GM19397 (cell line): ENCODE measurements around the gene IGFBP4.

ENCODE experiments used
- ATAC-seq: cut with Tn5 transposase; IDR thresholded peaks from one replicate; pipeline ENCODE4 v1.9.1; 2021; ENCODE audit warnings: mild to moderate bottlenecking, moderate library complexity; ENCODE audit not compliant: unreplicated experiment

The IGFBP4 gene

GRCh38 chr17:40486522-40487370 is 43.5 kb downstream of the IGFBP4 start:
- no peak for ATAC-seq

- no peak for ATAC-seq
Measured at GRCh38 chr17:40487371-40488020, 44.2 kb downstream of the IGFBP4 start.

GRCh38 chr17:40490289-40490853 is 47.1 kb downstream of the IGFBP4 start:
- no peak for ATAC-seq

- no peak for ATAC-seq
Measured at GRCh38 chr17:40490982-40491381, 47.7 kb downstream of the IGFBP4 start.

GRCh38 chr17:40491486-40491885 is 48.2 kb downstream of the IGFBP4 start:
- no peak for ATAC-seq

- ATAC-seq: no peak
Measured at GRCh38 chr17:40493697-40494096, 50.4 kb downstream of the IGFBP4 start.

GRCh38 chr17:40495140-40495539 is 51.9 kb downstream of the IGFBP4 start:
- no peak for ATAC-seq

GRCh38 chr17:40496170-40496569 is 52.9 kb downstream of the IGFBP4 start:
- no peak for ATAC-seq

- ATAC-seq: no peak
Measured at GRCh38 chr17:40496634-40497420, 53.6 kb downstream of the IGFBP4 start.

GRCh38 chr17:40497695-40498094 is 54.4 kb downstream of the IGFBP4 start:
- no peak for ATAC-seq

- no peak for ATAC-seq
Measured at GRCh38 chr17:40498281-40499084, 55.2 kb downstream of the IGFBP4 start.

GRCh38 chr17:40499551-40500189 is 56.4 kb downstream of the IGFBP4 start:
- no peak for ATAC-seq

- no peak for ATAC-seq
Measured at GRCh38 chr17:40500190-40500589, 56.9 kb downstream of the IGFBP4 start.

GRCh38 chr17:40500709-40501108 is 57.5 kb downstream of the IGFBP4 start:
- no peak for ATAC-seq

- ATAC-seq: no peak
Measured at GRCh38 chr17:40501499-40501911, 58.3 kb downstream of the IGFBP4 start, which contains the start of gene TNS4. Gene TNS4, minus strand, starts transcription at chr17:40501623. Its CDS starts 5,198 bp downstream, at chr17:40496425.

GRCh38 chr17:40502716-40503115 is 59.5 kb downstream of the IGFBP4 start:
- ATAC-seq: no peak

- no peak for ATAC-seq
Measured at GRCh38 chr17:40503154-40503553, 59.9 kb downstream of the IGFBP4 start.

GRCh38 chr17:40506786-40507185 is 63.5 kb downstream of the IGFBP4 start:
- ATAC-seq: no peak
